Neural cell (in vitro differentiated cells): ENCODE results near the gene ADAMTS4. TPM values are rescaled to one million over a fixed set of nuclear protein-coding genes. Genes with fewer than 3 reads are reported as not detected.

Source experiments
- H2AFZ ChIP-seq: fragments of 200-600, 300-800 bp; sonication (generic), shearing (Covaris generic); 2 replicates; pipeline ENCODE4 v1.6.0; 2014; ENCODE audit warnings: low read depth, mild to moderate bottlenecking, antibody characterized with exemption, low read length, moderate library complexity
- H3F3A ChIP-seq: fragments of 200-600 bp; shearing (Covaris generic); 2 replicates; pipeline ENCODE4 v1.6.1; 2016; ENCODE audit warnings: mild to moderate bottlenecking, moderate library complexity, mixed read lengths, antibody characterized with exemption, low read length; ENCODE audit not compliant: insufficient read depth, poor library complexity, severe bottlenecking
- H3K27ac ChIP-seq: fragments of 200-600, 300-800 bp; sonication (generic), shearing (Covaris generic); 2 replicates; pipeline ENCODE4 v1.5.1; 2014; ENCODE audit warnings: mild to moderate bottlenecking, low read length, moderate library complexity
- H3K27me3 ChIP-seq: fragments of 300-800, 200-600 bp; sonication (generic), shearing (Covaris generic); 2 replicates; pipeline ENCODE4 v1.6.0; 2014; ENCODE audit warnings: mild to moderate bottlenecking, low read depth, low read length, moderate library complexity; ENCODE audit not compliant: insufficient read depth
- H3K36me3 ChIP-seq: fragments of 300-800, 200-600 bp; sonication (generic), shearing (Covaris generic); 2 replicates; pipeline ENCODE4 v1.5.1; 2014; ENCODE audit warnings: mild to moderate bottlenecking, antibody characterized with exemption, low read length, moderate library complexity; ENCODE audit not compliant: insufficient read depth
- H3K4me2 ChIP-seq: fragments of 300-800, 200-600 bp; sonication (generic), shearing (Covaris generic); 2 replicates; pipeline ENCODE4 v1.6.0; 2014; ENCODE audit warnings: mild to moderate bottlenecking, low read length
- H3K4me3 ChIP-seq: fragments of 300-800, 200-600 bp; sonication (generic), shearing (Covaris generic); 2 replicates; pipeline ENCODE4 v1.5.1; 2014; ENCODE audit warnings: mild to moderate bottlenecking, low read length, moderate library complexity
- H3K79me2 ChIP-seq: fragments of 200-600 bp; shearing (Covaris generic); replicated peaks from 2 replicates; pipeline ENCODE4 v1.6.0; 2014; ENCODE audit warnings: mild to moderate bottlenecking, low read length, moderate library complexity; ENCODE audit not compliant: insufficient read depth
- H3K9ac ChIP-seq: fragments of 300-800, 200-600 bp; sonication (generic), shearing (Covaris generic); 2 replicates; pipeline ENCODE4 v1.6.1; 2016; ENCODE audit warnings: mild to moderate bottlenecking, low read length, mixed read lengths
- H3K9me2 ChIP-seq: fragments of 200-600 bp; shearing (Covaris generic); 2 replicates; pipeline ENCODE4 v1.6.1; 2016; ENCODE audit warnings: mild to moderate bottlenecking, low read length, mixed read lengths; ENCODE audit not compliant: insufficient read depth
- H3K9me3 ChIP-seq: fragments of 200-600, 300-800 bp; sonication (generic), shearing (Covaris generic); 2 replicates; pipeline ENCODE4 v1.6.1; 2016; ENCODE audit warnings: mild to moderate bottlenecking, mixed run types, low read length, moderate library complexity, mixed read lengths
- H4K20me1 ChIP-seq: fragments of 200-600 bp; shearing (Covaris generic); 2 replicates; pipeline ENCODE4 v1.6.1; 2016; ENCODE audit warnings: mild to moderate bottlenecking, mixed run types; ENCODE audit not compliant: insufficient read depth
- CTCF ChIP-seq: fragments of 450-650 bp; IDR thresholded peaks from 2 replicates; pipeline ENCODE4 v1.5.1; 2014; ENCODE audit warnings: antibody characterized with exemption, mild to moderate bottlenecking, moderate library complexity; ENCODE audit not compliant: poor library complexity, severe bottlenecking
- EP300 ChIP-seq: fragments of 450-650 bp; conservative IDR thresholded peaks from 2 replicates; pipeline ENCODE4 v1.6.1; 2014; ENCODE audit warnings: antibody characterized with exemption, mild to moderate bottlenecking, moderate library complexity; ENCODE audit not compliant: poor library complexity, severe bottlenecking
- EZH2 ChIP-seq: fragments of 200-600, 300-800 bp; shearing (Covaris generic), sonication (generic); IDR thresholded peaks from 2 replicates; pipeline ENCODE4 v1.6.1; 2014; ENCODE audit warnings: antibody characterized with exemption, low read length, borderline replicate concordance, mild to moderate bottlenecking; ENCODE audit not compliant: insufficient read depth, poor library complexity, severe bottlenecking
- MXI1 ChIP-seq: fragments of 450-650 bp; conservative IDR thresholded peaks from 2 replicates; pipeline ENCODE4 v1.6.1; 2014; ENCODE audit warnings: antibody characterized with exemption, mild to moderate bottlenecking; ENCODE audit not compliant: poor library complexity, severe bottlenecking
- POLR2AphosphoS5 ChIP-seq: IDR thresholded peaks from 2 replicates; pipeline ENCODE4 v1.6.1; 2012
- RAD21 ChIP-seq: fragments of 450-650 bp; conservative IDR thresholded peaks from 2 replicates; pipeline ENCODE4 v1.6.1; 2014; ENCODE audit warnings: antibody characterized with exemption, mild to moderate bottlenecking, moderate library complexity
- REST ChIP-seq: IDR thresholded peaks from 2 replicates; pipeline ENCODE4 v1.6.1; 2012; ENCODE audit warnings: borderline replicate concordance
- SMC3 ChIP-seq: fragments of 450-650 bp; conservative IDR thresholded peaks from 2 replicates; pipeline ENCODE4 v1.6.1; 2014; ENCODE audit warnings: antibody characterized with exemption, mild to moderate bottlenecking, moderate library complexity; ENCODE audit not compliant: poor library complexity
- TAF1 ChIP-seq: IDR thresholded peaks from 2 replicates; pipeline ENCODE4 v1.6.1; 2012; ENCODE audit warnings: low read depth
- polyA plus RNA-seq: library from polyadenylated mRNA; depleted of rRNA; stranded (reverse); fragments of >200 nt; gene quantifications from 2 replicates; pipeline ENCODE4 v1.2.3, GENCODE V29; 2014

The ADAMTS4 gene
- polyA plus RNA-seq, 1 donor from 2014 or later: 0.04 TPM

- peak overlapping the region; percentile 97 for H3K9ac ChIP-seq
- peak overlapping the region; percentile 98 for H3K4me3 ChIP-seq
- peak overlapping the region; percentile 98 for H3K4me2 ChIP-seq
- peaks cover 11% of the 10 kb centered on the region for H3K79me2 ChIP-seq
- TF ChIP-seq SMC3 (no peak), RAD21 (no peak), REST (no peak), CTCF (no peak), POLR2AphosphoS5 (no peak), EP300 (no peak)
- H3K36me3 ChIP-seq: no peaks in the 10 kb centered on the region
- no peaks in the 10 kb centered on the region for H4K20me1 ChIP-seq
- no peaks in the 10 kb centered on the region for H3K9me2 ChIP-seq
- peak overlapping the region; percentile 87 for H3K27ac ChIP-seq
- no peaks in the 10 kb centered on the region for H3F3A ChIP-seq
- H3K9me3 ChIP-seq: no peaks in the 10 kb centered on the region
- no peaks in the 10 kb centered on the region for H3K27me3 ChIP-seq
- H2AFZ ChIP-seq: peak overlapping the region; percentile 93
Measured at GRCh38 chr1:161159913-161160243, 39.0 kb downstream of the ADAMTS4 start.

- no peaks in the 10 kb centered on the region for H3K9me2 ChIP-seq
- H2AFZ ChIP-seq: peak within 1 kb of the TSS; percentile 93
- no peaks in the 10 kb centered on the region for H3F3A ChIP-seq
- no peaks in the 10 kb centered on the region for H3K27me3 ChIP-seq
- peak within 1 kb of the TSS; percentile 97 for H3K9ac ChIP-seq
- peak within 1 kb of the TSS; percentile 98 for H3K4me2 ChIP-seq
- H3K4me3 ChIP-seq: peak within 1 kb of the TSS; percentile 98
- H3K9me3 ChIP-seq: no peaks in the 10 kb centered on the region
- H3K79me2 ChIP-seq: peaks cover 11% of the 10 kb centered on the region
- H3K27ac ChIP-seq: peak within 1 kb of the TSS; percentile 87
- H3K36me3 ChIP-seq: no peaks in the 10 kb centered on the region
- no peaks in the 10 kb centered on the region for H4K20me1 ChIP-seq
- no peak for TF ChIP-seq EZH2
- TF ChIP-seq SMC3: no peak
- peak; percentile 98 for TF ChIP-seq TAF1
- TF ChIP-seq MXI1: peak; percentile 58
- TF ChIP-seq RAD21: no peak
- peak; percentile 55 for TF ChIP-seq CTCF
- TF ChIP-seq POLR2AphosphoS5: peak; percentile 89
- TF ChIP-seq REST: peak; percentile 90
- TF ChIP-seq EP300: peak; percentile 3
Measured at GRCh38 chr1:161159087-161159912, 39.6 kb downstream of the ADAMTS4 start, which contains the start of gene USP21. Gene USP21 (plus strand): TSS chr1:161159500. CDS start chr1:161160641, 1,141 bp downstream.
